Ramos (cell line): ENCODE data around the gene TUBB3.
"Not testable (repeated sequence)": the region's sequence is repeated elsewhere in the genome, so short reads cannot be mapped to it uniquely, and the experiment has no call there.

ENCODE experiments used
- in situ Hi-C: fragments of 300-500 bp; cut with MboI; formaldehyde crosslinking; loops from one replicate; pipeline ENCODE4 v1.14.3; 2022; ENCODE audit warnings: low sequenced_read_pairs; ENCODE audit not compliant: unreplicated experiment

The TUBB3 gene

GRCh38 chr16:89960966-89961365 lies 37.8 kb downstream of the TUBB3 start:
- in situ Hi-C loops = no loop called here

DNA sequence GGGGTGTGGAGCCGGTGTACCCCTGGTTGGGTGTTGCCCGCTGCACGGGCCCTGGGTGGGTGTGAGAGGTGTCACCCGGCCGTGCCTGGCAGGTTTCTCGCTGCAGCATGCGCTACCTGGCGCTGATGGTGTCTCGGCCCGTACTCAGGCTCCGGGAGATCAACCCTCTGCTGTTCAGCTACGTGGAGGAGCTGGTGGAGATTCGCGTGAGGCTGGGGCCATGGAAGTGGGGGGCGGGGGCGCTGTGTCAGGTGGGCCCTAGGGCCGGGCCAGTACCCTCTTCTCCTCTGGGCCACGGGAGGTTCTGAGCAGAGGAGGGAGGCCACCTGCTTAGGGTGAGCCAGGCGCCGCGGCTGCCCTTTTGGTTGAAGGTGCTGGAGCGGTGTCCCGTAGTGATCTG lies 38.8 kb downstream of the TUBB3 start:
- in situ Hi-C loops = no loop called here

- in situ Hi-C loops = no loop called here
Observed at GRCh38 chr16:89962754-89963498, 39.8 kb downstream of the TUBB3 start.

- in situ Hi-C loops = no loop called here
Observed at GRCh38 chr16:89964201-89964600, 41.1 kb downstream of the TUBB3 start.

DNA sequence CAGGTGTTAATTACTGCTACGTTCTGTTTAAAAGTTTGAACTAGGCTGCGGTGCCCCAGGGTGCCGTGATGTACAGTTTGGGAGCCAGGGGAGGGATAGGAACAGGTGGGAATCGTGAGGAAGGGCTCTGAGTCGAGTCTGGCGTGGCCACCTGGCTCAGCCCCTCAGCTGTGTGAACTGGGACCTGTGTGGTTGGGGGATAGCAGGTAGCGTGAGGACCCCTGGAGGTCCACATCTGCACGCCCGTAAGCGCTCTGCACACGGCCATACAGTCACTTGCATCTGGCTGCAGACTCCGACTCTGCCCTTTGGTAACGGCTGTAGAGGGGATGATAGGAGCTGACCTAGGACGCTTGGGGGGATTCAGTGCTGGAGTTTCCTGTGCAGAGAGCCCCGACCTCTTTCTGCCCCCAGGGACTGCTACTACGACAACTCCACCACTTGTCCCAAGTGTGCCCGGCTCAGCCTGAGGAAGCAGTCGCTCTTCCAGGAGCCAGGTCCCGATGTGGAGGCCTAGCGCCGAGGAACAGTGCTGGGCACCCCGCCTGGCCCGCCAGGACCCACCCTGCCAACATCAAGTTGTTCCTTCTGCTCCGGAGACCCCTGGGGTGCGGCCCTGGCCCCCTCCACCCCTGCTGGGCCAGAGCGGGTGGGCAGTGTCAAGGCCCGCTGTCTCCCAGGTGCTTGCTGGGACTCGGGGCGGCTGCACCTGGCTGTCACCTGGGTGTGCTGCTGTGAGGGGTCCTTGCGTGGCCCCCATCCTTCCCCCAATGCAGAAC lies 42.5 kb downstream of the TUBB3 start:
- in situ Hi-C loops = no loop called here

DNA sequence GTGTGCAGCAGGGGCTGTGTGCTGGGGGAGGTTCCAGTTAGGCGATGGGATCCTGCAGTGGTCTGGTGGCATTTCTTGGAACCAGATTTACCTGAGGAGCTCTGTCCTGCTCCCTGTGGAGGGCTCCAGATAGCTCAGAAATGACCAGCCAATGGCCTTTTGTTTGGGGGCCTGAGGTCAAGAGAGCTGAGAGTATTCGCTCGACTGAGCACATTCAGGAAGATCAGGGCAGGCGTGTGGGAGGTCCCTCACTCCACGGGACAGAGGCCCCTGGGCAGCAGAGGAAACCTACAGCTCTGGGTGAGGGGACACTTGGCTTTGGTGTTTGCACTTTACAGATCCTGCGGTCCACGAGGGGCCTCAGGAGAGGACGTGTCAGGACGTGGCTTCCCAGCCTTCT lies 43.6 kb downstream of the TUBB3 start:
- in situ Hi-C loops = no loop called here

DNA sequence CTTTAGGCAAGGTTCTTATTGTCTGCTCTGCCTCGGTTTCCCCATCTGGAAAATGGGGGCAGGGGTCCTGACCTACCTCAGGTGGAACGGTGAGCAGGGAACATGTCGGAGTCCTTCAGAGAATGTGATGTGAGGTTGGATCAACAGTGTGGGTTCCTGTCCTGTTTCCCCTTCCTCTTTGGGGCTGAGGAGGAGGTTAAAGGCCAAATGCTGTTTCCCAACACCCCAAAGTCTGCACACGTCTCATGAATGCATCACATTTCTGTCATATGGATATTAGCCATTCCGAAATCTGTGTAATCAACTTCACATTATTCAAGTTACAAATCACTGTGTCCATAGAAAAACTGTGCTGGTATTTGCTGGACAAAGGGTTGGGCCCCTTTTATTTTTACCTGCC lies 44.3 kb downstream of the TUBB3 start:
- in situ Hi-C loops = not testable (repeated sequence)

GRCh38 chr16:89968074-89968473 lies 44.9 kb downstream of the TUBB3 start:
- in situ Hi-C loops = not testable (repeated sequence)

- in situ Hi-C loops = no loop called here
Observed at GRCh38 chr16:89969741-89970410, 46.7 kb downstream of the TUBB3 start.

- in situ Hi-C loops = no loop called here
Observed at GRCh38 chr16:89971495-89972243, 48.5 kb downstream of the TUBB3 start.

GRCh38 chr16:89972244-89973234 lies 49.4 kb downstream of the TUBB3 start:
- in situ Hi-C loops = no loop called here

DNA sequence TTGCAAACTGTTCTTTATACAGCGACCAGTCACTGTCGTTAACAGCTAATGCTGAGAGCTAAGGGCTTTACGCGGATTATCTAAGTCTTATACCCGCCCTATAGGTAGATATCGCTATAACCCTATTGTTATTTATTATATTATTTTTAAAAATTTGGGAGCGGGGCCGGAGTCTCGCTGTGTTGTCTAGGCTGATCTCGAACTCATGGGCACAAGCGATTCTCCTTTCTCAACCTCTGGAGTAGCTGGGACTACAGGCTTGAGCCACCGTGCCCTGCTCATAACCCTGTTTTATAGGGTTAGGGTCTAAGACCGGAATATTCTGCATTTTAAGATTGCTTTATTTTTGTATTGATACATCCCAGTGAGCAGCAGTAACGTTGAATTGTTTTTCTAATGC lies 50.1 kb downstream of the TUBB3 start:
- in situ Hi-C loops = no loop called here

DNA sequence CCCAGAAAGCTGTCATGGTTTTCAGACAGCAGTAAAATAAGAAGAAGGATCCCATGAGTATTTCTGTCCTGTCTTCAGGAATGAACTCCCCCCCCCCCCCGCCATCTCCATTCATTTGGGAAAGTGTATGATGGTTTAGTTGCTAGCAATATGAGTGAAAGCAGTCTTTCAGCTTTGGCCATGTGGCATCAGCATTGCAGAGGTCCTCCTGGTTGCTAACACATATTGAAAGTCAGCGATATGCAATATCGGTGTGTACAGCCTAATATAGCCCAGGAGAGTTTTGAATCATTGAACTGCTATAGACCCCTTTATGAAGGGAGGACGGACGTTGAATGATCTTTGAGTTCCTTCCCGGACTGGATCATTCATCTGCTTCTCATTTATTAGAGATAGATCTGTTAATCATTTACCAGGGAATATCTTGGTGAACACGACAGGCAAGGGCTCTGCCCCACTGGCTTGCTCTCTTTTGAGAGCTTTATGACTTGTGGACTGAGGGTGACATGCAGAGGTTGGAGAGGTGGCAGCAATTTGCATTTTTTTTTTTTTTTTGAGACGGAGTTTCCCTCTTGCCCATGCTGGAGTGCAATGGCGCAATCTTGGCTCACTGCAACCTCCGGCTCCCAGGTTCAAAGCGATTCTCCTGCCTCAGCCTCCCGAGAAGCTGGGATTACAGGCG lies 50.7 kb downstream of the TUBB3 start:
- in situ Hi-C loops = no loop called here

- in situ Hi-C loops = no loop called here
Observed at GRCh38 chr16:89974870-89975269, 51.7 kb downstream of the TUBB3 start.

DNA sequence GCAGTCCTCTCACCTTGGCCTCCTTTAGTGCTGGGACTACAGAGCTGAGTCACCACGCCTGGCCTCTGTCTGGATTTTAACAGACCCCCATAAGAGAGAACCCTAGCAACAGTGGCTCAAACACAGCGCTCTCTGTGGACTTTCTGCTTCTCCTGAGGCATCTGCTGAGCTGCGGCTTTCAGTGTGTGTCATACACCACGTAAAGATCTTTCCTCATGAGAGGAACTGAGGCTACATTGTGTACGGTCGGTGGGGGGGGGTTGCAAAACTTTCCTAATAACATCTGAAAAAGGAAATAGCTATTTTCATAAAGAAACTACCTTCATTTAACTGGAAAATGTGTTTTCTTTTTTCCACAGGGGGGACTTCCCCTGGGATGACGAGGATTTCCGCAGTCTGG lies 58.3 kb downstream of the TUBB3 start:
- in situ Hi-C loops = no loop called here

- in situ Hi-C loops = no loop called here
Observed at GRCh38 chr16:89982318-89982717, 59.2 kb downstream of the TUBB3 start.

GRCh38 chr16:89983536-89983935 lies 60.4 kb downstream of the TUBB3 start:
- in situ Hi-C loops = no loop called here

- in situ Hi-C loops = no loop called here
Observed at GRCh38 chr16:89984216-89984615, 61.1 kb downstream of the TUBB3 start.

DNA sequence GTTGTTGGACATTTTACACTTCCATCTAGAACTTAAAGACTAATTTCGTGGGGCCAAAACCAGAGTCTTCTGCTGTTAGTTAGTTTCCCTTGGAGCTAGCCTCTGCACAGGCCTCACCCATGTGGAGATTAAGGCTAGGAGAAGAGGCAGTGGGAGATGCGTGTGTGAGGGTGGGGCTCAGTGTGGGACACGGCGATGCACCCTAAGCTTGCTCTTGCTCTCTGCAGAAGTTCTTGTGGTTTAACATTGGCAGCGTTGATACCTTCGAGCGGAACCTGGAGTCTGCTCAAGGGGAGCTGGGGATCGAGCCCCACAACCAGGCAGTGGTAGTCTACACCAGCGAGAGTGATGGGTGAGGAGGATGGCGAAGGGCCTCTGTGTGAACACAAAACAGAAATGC lies 62.1 kb downstream of the TUBB3 start:
- in situ Hi-C loops = no loop called here
